ENCODE results near the gene C1orf210.

C1orf210 gene

GRCh38 chr1:43292679-43293078, 7.3 kb upstream of the C1orf210 start:
- no peak for DNase-seq

- DNase-seq: peak; percentile 80
These were observed 6.8 kb upstream of the C1orf210 start for GRCh38 chr1:43292216-43292615.

GRCh38 chr1:43288785-43289706, 3.7 kb upstream of the C1orf210 start:
- no peak for DNase-seq

GRCh38 chr1:43288058-43288784, 2.8 kb upstream of the C1orf210 start:
- no peak for DNase-seq

DNA sequence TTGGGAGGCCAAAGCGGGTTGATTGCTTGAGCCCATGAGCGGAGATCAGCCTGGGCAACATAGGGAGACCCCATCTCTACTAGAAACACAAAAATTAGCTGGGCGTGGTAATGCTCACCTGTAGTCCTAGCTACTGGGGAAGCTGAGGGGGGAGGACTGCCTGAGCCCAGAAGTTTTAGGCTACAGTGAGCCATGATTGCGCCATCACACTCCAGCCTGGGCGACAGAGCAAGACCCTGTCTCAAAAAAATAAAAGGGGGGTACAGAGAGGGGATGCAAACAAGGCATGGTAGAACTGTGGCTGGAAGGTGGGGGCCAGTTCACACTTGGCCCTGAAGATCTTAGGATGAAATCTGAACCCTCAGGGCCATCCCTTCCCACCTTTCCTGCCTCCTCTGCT, 1.2 kb upstream of the C1orf210 start:
- DNase-seq: no peak

- DNase-seq: no peak
These were observed 734 bp upstream of the C1orf210 start for GRCh38 chr1:43286115-43286514.

- DNase-seq: no peak
These were observed 753 bp downstream of the C1orf210 start for GRCh38 chr1:43284546-43285110.

- no peak for DNase-seq
These were observed 1.3 kb downstream of the C1orf210 start for GRCh38 chr1:43284065-43284464.

DNA sequence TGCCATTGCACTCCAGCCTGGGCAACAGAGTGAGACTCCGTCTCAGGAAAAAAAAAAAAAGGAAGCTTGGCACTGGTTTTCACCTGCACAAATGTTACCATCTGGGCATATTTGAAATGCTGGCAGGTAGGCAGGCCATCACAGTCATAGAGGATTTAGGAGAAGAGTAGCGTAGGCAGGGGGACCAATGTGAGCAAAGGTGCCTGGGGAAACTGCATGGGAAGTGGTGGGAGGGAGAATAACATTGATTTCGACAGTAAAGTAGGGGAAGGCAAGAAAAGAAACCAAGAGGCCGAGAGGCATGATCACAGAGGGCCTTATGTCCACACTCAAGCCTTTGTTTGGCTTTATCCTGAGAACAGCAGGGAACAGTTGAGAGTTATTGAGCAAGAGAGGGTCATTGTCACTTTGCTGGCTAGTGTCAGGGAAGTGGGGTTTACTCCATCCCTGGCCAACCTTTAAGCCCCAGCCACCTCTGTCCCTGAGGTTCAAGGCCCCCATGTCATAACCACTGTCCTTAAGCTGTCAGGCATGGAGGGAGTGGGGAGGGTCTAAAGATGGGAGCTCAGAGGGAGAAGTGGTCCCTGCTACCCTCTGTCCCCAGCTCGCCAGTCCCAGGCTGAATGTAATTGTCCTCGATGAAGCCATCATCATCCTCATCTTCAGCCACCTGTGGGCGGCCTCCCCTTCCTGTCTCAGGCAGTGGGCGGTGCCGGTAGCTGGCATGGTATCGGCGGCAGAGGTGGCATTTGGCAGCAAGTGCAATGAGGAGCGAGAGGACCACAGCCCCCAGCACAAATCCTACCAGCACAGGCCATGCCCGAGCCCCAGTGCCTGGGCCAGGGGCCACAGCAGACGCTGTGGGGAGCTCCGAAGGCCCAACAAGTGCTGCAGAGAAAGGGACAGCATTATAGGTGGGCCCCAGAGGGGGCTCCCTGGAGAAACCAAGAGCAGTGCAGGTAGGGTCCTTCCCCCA, 2.9 kb downstream of the C1orf210 start:
- DNase-seq: no peak

DNA sequence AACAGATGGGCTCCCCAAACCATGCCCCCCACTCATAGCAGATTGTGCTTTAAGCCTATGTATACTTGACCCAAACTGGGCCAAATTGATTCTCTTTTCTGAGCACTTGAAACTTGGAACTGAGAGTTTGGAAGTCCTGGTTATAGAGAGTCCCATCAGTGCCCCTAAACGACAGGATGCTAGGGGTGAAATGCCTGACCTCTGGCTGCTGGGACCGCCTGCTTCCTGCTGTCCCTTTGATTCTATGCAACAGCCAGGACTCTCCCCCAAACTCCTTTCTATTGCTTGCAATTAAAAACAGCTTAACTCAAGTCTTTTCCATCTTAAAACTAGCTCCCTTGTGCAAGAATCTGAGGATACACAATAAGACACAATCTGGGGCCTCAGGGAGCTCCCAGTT, 4.7 kb downstream of the C1orf210 start:
- DNase-seq: no peak

- no peak for DNase-seq
These were observed 5.7 kb downstream of the C1orf210 start for GRCh38 chr1:43279666-43280065.

GRCh38 chr1:43279161-43279560, 6.2 kb downstream of the C1orf210 start:
- no peak for DNase-seq

DNA sequence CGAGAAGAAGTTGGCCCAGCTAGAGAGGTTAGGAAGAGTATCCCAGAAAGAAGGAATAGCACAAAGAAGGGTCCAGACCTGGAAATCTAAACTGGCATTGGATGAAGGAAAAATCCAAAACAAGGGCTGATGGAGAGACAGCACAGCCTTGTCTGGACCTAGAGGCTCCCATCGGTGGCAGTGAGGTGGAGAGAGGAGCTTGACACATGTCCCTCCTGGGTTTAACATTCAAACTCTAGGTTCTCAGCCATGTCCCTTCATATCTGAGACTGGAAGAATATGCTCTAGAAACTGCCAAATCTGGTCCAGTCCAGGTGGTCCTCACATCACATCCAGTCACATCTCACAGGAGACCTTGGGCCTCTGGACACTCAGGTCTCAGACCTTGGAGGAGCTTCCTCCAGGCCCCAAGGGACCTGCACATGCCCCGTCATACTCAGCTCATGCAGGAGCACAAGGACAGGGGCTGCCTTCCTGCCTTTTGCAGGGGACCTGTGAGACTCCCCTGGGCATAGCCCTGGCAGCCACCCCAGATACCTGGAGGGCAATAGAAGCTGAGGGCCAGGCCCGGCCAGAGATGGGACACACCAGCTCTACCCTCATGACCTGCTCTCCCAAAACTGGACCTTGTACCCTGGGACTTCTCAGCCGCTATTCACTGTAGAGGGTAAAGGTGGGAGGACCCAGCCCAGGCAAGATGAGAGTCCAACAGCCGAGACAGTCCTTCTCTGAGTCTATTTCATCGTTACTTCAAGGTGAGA, 8.1 kb downstream of the C1orf210 start:
- no peak for DNase-seq

DNA sequence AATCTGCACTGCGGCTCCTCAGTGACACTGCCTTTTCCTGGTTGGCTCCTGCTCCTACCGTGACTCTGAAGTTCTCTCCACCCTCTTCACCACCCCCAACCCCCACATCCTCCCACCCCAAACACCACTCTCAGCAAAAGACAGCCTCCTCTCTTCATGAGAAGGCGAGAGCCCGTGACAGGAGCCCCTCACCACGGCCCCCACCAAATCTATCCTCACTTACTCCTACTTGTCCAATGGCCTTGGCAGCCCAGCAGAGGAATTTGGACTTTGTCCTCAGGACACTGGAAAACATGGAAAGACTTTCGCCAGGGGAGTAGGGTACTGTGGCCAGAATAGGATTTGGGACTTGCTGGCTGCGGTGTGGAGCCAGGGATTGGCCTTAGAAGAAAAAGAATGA, 8.7 kb downstream of the C1orf210 start:
- no peak for DNase-seq

GRCh38 chr1:43275826-43276620, 9.4 kb downstream of the C1orf210 start:
- no peak for DNase-seq

- DNase-seq: no peak
These were observed 10.6 kb downstream of the C1orf210 start for GRCh38 chr1:43274804-43275180.

- DNase-seq: no peak
These were observed 11.1 kb downstream of the C1orf210 start for GRCh38 chr1:43274125-43274803.

DNA sequence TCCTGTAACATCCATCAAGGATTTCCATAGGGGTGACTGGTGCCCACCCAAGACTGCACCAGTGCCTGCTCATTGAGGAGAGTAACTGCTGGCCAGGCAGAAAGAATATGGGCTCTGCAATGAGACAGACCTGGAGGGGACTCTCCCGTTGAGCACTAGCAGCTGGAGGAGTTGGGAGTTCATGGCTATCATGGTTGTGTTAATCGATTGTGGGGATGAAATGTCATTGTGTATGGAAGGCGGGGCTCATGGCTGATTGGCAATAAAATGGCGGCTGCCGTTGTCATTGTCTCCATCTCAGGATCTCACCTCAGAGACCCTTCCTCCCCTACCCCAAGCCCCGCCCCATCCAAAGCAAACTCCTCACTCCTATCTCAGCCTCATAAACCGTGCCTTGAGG, 11.7 kb downstream of the C1orf210 start:
- DNase-seq: no peak

GRCh38 chr1:43272576-43273571, 12.5 kb downstream of the C1orf210 start:
- DNase-seq: no peak
